Endothelial cell of umbilical vein (primary cell): ENCODE results near the gene TFF2. TPM values are rescaled to one million over a fixed set of nuclear protein-coding genes. Genes with fewer than 3 reads are reported as not detected.

ENCODE experiments used
- BruUV-seq: library from RNA; stranded (reverse); fragments of 400-500 nt; replicated peaks from 2 replicates; lab custom pipeline; 2021; lab: Mats Ljungman, UMichigan
- CTCF ChIA-PET: fragments of 300-600, 350-600 bp; sonication (Branson Sonifier 250); formaldehyde crosslinking; loops from one replicate; lab custom pipeline; 2021; ENCODE audit warnings: antibody characterized with exemption, inconsistent platforms; lab: Charles Lee
- POLR2A ChIA-PET: fragments of 300-600, 350-600 bp; sonication (Branson Sonifier 250); formaldehyde crosslinking; loops from one replicate; lab custom pipeline; 2021; ENCODE audit warnings: antibody characterized with exemption, inconsistent platforms; lab: Charles Lee
- DNase-seq: peaks from one replicate; pipeline ENCODE4 v3.0.0-alpha.2; 2011; ENCODE audit warnings: low read depth, low spot score
- FAIRE-seq: peaks from 2 replicates; lab custom pipeline; 2011; peaks lifted over from hg19 to GRCh38; lab: Jason Lieb, UNC
- H2AFZ ChIP-seq: 2 replicates; pipeline ENCODE4 v1.6.0; 2012; ENCODE audit warnings: low read depth, low read length, control low read depth, inconsistent platforms
- H3K27ac ChIP-seq: 2 replicates; pipeline ENCODE4 v1.5.1; 2011; ENCODE audit warnings: low read depth, mild to moderate bottlenecking, control low read depth, low read length, moderate library complexity; ENCODE audit not compliant: insufficient read depth
- H3K27me3 ChIP-seq, 2 experiments: 2 replicates each; pipeline versions ENCODE4 v1.6.0 to v1.6.1; 2011; ENCODE audit warnings: low read length in 2 of 2, mixed read lengths in 1 of 2; ENCODE audit not compliant: control insufficient read depth in 2 of 2, insufficient read depth in 2 of 2
- H3K36me3 ChIP-seq, 2 experiments: 2 replicates in 1 of 2; 3 replicates in 1 of 2; pipeline ENCODE4 v1.5.1; 2011; ENCODE audit warnings: low read length in 2 of 2, mild to moderate bottlenecking in 1 of 2, moderate library complexity in 1 of 2; ENCODE audit not compliant: control insufficient read depth in 2 of 2, insufficient read depth in 2 of 2; ENCODE audit errors: extremely low read depth in 1 of 2
- H3K4me1 ChIP-seq: 3 replicates; pipeline ENCODE4 v1.5.1; 2011; ENCODE audit warnings: mild to moderate bottlenecking, low read length; ENCODE audit not compliant: control insufficient read depth, insufficient read depth; ENCODE audit errors: extremely low read depth
- H3K4me2 ChIP-seq: 2 replicates; pipeline ENCODE4 v1.6.1; 2011; ENCODE audit warnings: low read length, control low read depth, mixed read lengths; ENCODE audit not compliant: insufficient read depth
- H3K4me3 ChIP-seq, 3 experiments: fragments of 200-600 bp in 1 of 3; sonication (generic), shearing (Covaris generic) in 1 of 3; replicated peaks in 1 of 3; 2 replicates each; pipeline ENCODE4 v1.5.1; 2011 to 2016; ENCODE audit warnings: control low read depth in 3 of 3, low read length in 3 of 3, mild to moderate bottlenecking in 2 of 3, inconsistent platforms in 1 of 3, low read depth in 1 of 3, moderate library complexity in 1 of 3; ENCODE audit not compliant: insufficient read depth in 1 of 3
- H3K79me2 ChIP-seq: 2 replicates; pipeline ENCODE4 v1.6.0; 2012; ENCODE audit warnings: low read length, inconsistent platforms; ENCODE audit not compliant: control insufficient read depth, insufficient read depth
- H3K9ac ChIP-seq: replicated peaks from 2 replicates; pipeline ENCODE3; 2011; ENCODE audit warnings: low read length, control low read depth; ENCODE audit not compliant: insufficient read depth; ENCODE audit errors: extremely low read depth
- H3K9me1 ChIP-seq: replicated peaks from 3 replicates; pipeline ENCODE4 v1.6.0; 2011; ENCODE audit warnings: mild to moderate bottlenecking, low read length; ENCODE audit not compliant: control insufficient read depth, insufficient read depth; ENCODE audit errors: extremely low read depth
- H3K9me3 ChIP-seq: replicated peaks from 2 replicates; pipeline ENCODE4 v1.5.1; 2012; ENCODE audit warnings: low read length, inconsistent platforms; ENCODE audit not compliant: control insufficient read depth, insufficient read depth
- H4K20me1 ChIP-seq: replicated peaks from 2 replicates; pipeline ENCODE3; 2011; ENCODE audit warnings: mild to moderate bottlenecking, low read length; ENCODE audit not compliant: control insufficient read depth, insufficient read depth; ENCODE audit errors: extremely low read depth
- EZH2 ChIP-seq: IDR thresholded peaks from 2 replicates; pipeline ENCODE4 v1.6.1; 2012; ENCODE audit warnings: borderline replicate concordance, low read depth, mild to moderate bottlenecking, moderate library complexity, low read length, inconsistent platforms; ENCODE audit not compliant: severe bottlenecking
- FOS ChIP-seq: IDR thresholded peaks from 2 replicates; pipeline ENCODE4 v1.6.1; 2011; ENCODE audit warnings: mild to moderate bottlenecking, low read length, moderate library complexity, borderline replicate concordance; ENCODE audit not compliant: insufficient read depth
- GATA2 ChIP-seq: IDR thresholded peaks from 2 replicates; pipeline ENCODE4 v1.7.0; 2011; ENCODE audit warnings: low read depth, mild to moderate bottlenecking, moderate library complexity, mixed read lengths, low read length; ENCODE audit not compliant: insufficient read length, insufficient read depth
- JUN ChIP-seq: IDR thresholded peaks from 2 replicates; pipeline ENCODE4 v1.6.1; 2011; ENCODE audit warnings: borderline replicate concordance, low read depth; ENCODE audit not compliant: insufficient read length, insufficient read depth
- MYC ChIP-seq: IDR thresholded peaks from one replicate; pipeline ENCODE4 v1.6.1; 2011; ENCODE audit warnings: mild to moderate bottlenecking, low read depth, low read length
- POLR2A ChIP-seq: IDR thresholded peaks from 2 replicates; pipeline ENCODE4 v1.6.1; 2012; ENCODE audit warnings: low read depth, mild to moderate bottlenecking, control low read depth, low read length
- POLR2AphosphoS5 ChIP-seq: IDR thresholded peaks from 2 replicates; pipeline ENCODE4 v1.6.1; 2012; ENCODE audit warnings: low read depth, mild to moderate bottlenecking, control low read depth, low read length, moderate library complexity; ENCODE audit not compliant: insufficient read depth
- dilution Hi-C: fragments of 300-500 bp; cut with MboI; formaldehyde crosslinking; loops from one replicate; pipeline ENCODE4 v1.15.0; 2019; ENCODE audit warnings: low sequenced_read_pairs; ENCODE audit not compliant: extremely low pct_ligation_motif_present
- intact Hi-C: fragments of 100-400 bp; cut with micrococcal nuclease; formaldehyde crosslinking; loops from one replicate; pipeline ENCODE4 v1.10.0; 2022
- polyA plus RNA-seq, 4 experiments: library from polyadenylated mRNA; depleted of rRNA in 3 of 4; stranded (reverse) in 3 of 4; unstranded in 1 of 4; fragments of >200 nt; gene quantifications; 2 replicates each; pipeline versions ENCODE4 v1.2.1 to v1.2.3, GENCODE V29; 2011 to 2012; ENCODE audit warnings: missing spikeins in 1 of 4
- total RNA-seq: library from RNA; stranded (reverse); gene quantifications from 2 replicates; pipeline ENCODE4 v1.2.3, GENCODE V29; 2021
- TF ChIP-seq, protein P1 (sequence below): IDR thresholded peaks from 2 replicates; pipeline ENCODE4 v1.6.1; 2011; ENCODE audit not compliant: insufficient read depth, insufficient read length
- TF ChIP-seq, protein P2 (sequence below), 2 donors: IDR thresholded peaks; 1 replicate in 1 of 2; 2 replicates in 1 of 2; pipeline ENCODE4 v1.5.1; 2011; ENCODE audit warnings: low read length in 2 of 2, mild to moderate bottlenecking in 2 of 2, moderate library complexity in 2 of 2, control low read depth in 1 of 2, inconsistent platforms in 1 of 2, low read depth in 1 of 2; ENCODE audit not compliant: insufficient read depth in 1 of 2; ENCODE audit errors: extremely low read depth in 1 of 2

The TFF2 gene
- total and polyA plus RNA-seq, 2 donors (not counting 3 experiments of a cell fraction or from before 2014, with no cell fraction given) = not detected

DNA sequence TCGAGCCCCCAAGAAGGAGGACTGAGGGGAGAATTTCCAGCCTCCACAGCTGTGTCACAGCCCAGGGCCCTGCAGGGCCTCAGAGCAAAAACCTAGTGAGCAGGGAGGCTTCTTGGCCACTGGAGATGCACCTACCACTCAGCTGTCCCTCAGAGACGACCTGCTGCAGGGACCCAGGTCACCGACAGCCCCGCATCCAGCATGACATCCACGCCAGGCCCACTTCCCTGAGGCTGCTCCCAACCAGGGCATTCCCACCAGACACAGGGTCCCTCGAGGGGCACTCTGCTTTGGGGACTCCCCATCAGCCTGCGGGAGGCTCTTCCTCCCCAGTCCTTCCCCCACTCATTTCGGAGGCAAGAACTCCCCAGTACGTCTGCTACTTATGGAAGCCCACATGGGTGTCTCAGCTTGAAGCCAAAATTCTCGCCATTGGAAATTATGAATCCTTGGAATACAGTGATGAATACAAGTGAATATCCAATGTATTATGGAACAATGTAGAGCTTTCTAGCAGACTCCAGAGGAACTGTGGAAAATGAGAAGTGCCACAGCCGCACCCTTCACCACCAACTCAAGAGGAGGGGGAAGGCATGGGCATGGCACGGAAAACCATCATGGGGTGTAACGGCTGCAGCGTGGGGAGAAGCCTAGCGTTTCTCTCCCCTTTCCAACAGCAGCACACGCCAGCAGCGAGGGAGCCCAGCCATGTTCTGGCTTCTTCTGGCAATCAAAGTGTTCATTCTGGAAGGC is 42.5 kb downstream of the TFF2 start:
- CTCF ChIA-PET = interaction anchor here (1.1 to 1.8 kb wide), 2 partner anchors 50 to 73 kb away, joined by 3 to 9 read pairs; no protein-coding TSS in a partner anchor
- no peaks in the 10 kb centered on the region for H4K20me1 ChIP-seq
- no peak for DNase-seq
- intact Hi-C loops (loop anchor here (2.0 kb wide), 2 partner anchors 46 to 142 kb away; no protein-coding TSS in a partner anchor), dilution Hi-C loops (no loop called here)
- H3K27me3 ChIP-seq = no peaks in the 10 kb centered on the region
- no peak overlapping the region for H3K4me2 ChIP-seq
- H3K9me1 ChIP-seq = no peaks in the 10 kb centered on the region
- no TSS peak for BruUV-seq
- POLR2A ChIA-PET = no interaction called here
- no peak overlapping the region for H3K9ac ChIP-seq
- no peak overlapping the region for H2AFZ ChIP-seq
- H3K36me3 ChIP-seq = no peaks in the 10 kb centered on the region
- H3K79me2 ChIP-seq = no peaks in the 10 kb centered on the region
- no peak overlapping the region for H3K27ac ChIP-seq
- no peak for FAIRE-seq
- TF ChIP-seq GATA2 (no peak), JUN (no peak), MYC (no peak), FOS (no peak), POLR2A (no peak), EZH2 (no peak), POLR2AphosphoS5 (no peak)
- TF ChIP-seq, protein P1, sequence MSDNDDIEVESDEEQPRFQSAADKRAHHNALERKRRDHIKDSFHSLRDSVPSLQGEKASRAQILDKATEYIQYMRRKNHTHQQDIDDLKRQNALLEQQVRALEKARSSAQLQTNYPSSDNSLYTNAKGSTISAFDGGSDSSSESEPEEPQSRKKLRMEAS = no peak
- TF ChIP-seq, protein P2, sequence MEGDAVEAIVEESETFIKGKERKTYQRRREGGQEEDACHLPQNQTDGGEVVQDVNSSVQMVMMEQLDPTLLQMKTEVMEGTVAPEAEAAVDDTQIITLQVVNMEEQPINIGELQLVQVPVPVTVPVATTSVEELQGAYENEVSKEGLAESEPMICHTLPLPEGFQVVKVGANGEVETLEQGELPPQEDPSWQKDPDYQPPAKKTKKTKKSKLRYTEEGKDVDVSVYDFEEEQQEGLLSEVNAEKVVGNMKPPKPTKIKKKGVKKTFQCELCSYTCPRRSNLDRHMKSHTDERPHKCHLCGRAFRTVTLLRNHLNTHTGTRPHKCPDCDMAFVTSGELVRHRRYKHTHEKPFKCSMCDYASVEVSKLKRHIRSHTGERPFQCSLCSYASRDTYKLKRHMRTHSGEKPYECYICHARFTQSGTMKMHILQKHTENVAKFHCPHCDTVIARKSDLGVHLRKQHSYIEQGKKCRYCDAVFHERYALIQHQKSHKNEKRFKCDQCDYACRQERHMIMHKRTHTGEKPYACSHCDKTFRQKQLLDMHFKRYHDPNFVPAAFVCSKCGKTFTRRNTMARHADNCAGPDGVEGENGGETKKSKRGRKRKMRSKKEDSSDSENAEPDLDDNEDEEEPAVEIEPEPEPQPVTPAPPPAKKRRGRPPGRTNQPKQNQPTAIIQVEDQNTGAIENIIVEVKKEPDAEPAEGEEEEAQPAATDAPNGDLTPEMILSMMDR (IDR thresholded peaks at IDR 0.05; ENCODE audit: extremely low read depth in 1 of 2, insufficient read depth in 1 of 2, low read depth in 1 of 2, low read length in 2 of 2) = no peak
- no peaks in the 10 kb centered on the region for H3K9me3 ChIP-seq
- no peak overlapping the region for H3K4me3 ChIP-seq
- no peaks in the 10 kb centered on the region for H3K4me1 ChIP-seq
